Measurements from ENCODE around the gene DCUN1D2.

Gene DCUN1D2

GRCh38 chr13:113407103-113407530 lies 83.4 kb downstream of the DCUN1D2 start:
- no peak for DNase-seq

- no peak for DNase-seq
These were observed 84.0 kb downstream of the DCUN1D2 start for GRCh38 chr13:113406321-113407102.
